ENCODE data around the gene RBSN. TPM values are rescaled to one million over a fixed set of nuclear protein-coding genes. Genes with fewer than 3 reads are reported as not detected.

Gene RBSN
- total RNA-seq, 3 donors from 2014 or later, result 28.6 to 30.5 (median 29.6) TPM

DNA sequence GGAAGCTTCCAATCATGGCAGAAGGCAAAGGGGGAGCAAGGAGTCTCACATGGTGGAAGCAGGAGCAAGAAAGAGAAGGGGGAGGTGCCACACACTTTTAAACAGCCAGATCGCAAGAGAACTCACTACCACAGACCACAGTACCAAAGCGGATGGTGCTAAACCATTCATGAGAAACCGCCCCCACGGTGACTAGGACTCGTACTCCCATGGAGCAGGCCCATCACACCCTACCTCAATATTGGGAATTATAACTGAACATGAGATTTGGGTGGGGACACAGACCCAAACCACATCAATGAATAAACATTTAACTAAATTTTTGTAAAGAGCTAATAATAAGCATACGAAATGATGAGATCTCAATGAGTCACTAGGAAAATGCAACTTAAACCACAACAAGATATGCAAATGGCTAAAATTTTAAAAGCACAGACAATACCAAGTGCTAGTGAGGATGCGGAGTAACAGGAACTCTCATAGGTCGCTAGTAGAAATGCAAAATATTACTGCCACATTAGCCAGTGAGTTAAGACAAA lies 43.9 kb downstream of the RBSN start:
- Histone ChIP-seq H3K36me3 (no peaks in the 10 kb centered on the region), H3K9me3 (no peaks in the 10 kb centered on the region), H3K4me3 (no peak overlapping the region), H3K4me1 (no peaks in the 10 kb centered on the region), H3K27ac (no peak overlapping the region), H3K27me3 (no peaks in the 10 kb centered on the region)
- TF ChIP-seq POLR2A (IDR thresholded peaks at IDR 0.05) (no peak), CTCF (IDR thresholded peaks at IDR 0.05) (no peak), POLR2AphosphoS5 (IDR thresholded peaks at IDR 0.05) (no peak)
- no peak for DNase-seq (ENCODE audit: low spot score in 2 of 2)
- intact Hi-C loops (cut with DNase I; ENCODE audit: low total_unique reads), result no loop called here

DNA sequence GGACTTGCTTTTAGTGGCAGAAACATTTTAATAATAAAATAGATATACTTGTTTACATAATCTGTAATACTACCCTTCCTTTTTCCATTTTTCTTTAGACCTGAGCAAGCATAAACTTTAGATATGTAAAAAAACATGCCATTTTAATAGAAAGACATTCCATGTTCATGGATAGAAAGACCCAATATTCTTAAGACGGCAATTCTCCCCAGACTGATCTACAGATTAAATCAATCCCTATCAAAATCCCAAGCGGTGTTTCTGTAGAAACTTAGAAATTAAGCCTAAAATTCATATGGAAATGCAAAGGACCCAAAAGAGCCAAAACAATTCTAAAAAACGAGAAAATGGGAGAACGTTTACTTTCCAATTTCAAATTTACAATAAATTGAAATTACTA lies 45.4 kb downstream of the RBSN start:
- Histone ChIP-seq H3K4me3 (no peak overlapping the region), H3K27ac (no peak overlapping the region), H3K9me3 (no peaks in the 10 kb centered on the region), H3K4me1 (no peaks in the 10 kb centered on the region), H3K27me3 (no peaks in the 10 kb centered on the region), H3K36me3 (no peaks in the 10 kb centered on the region)
- no peak for DNase-seq (ENCODE audit: low spot score in 2 of 2)
- TF ChIP-seq CTCF (IDR thresholded peaks at IDR 0.05) (no peak), POLR2AphosphoS5 (IDR thresholded peaks at IDR 0.05) (no peak), POLR2A (IDR thresholded peaks at IDR 0.05) (no peak)
- intact Hi-C loops (cut with DNase I; ENCODE audit: low total_unique reads), result no loop called here

DNA sequence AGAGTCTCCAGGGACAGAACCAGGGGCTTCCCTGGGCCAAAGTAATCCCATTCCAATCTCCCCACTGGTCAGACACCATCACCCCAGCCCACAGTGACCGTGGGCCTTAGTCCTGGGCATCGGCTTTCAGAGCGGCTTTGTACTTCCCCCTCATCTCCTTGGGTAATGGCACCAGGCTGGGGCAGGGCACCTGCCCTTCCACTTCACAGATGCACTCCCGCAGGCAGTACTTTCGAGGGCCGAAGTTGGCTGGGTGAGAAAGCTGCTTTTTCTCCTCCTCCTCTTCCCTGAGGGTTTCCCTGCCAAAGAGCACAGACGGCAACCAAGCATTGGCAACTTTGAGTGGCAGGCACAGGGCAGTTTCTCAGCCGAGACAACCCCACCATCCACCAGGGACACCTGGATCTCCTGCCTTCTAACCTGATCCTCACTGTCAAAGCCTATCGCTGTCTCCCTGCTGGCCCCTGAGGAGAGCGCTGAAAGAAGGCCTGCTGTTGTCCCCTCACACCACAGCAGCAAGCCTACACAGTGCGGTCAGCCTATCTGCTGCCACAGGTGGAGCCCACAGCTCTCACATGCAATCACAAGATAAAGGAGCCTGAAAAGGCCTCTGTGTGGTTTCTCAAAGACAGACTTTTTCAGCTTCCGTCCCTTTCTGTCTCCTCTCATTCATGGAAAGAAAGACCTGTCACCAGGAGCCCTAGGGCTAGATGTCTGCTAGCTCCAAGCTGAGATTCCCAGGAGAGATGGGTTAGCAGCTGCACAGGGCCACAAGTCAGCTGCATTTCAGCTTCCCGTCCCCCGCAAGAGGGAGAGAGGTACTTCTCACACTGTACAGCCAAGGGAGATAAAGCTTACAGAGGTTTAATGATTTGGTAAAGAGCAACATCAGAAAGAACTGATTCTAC lies 46.4 kb downstream of the RBSN start:
- Histone ChIP-seq H3K27ac (no peak overlapping the region), H3K27me3 (no peaks in the 10 kb centered on the region), H3K4me1 (no peaks in the 10 kb centered on the region), H3K9me3 (no peaks in the 10 kb centered on the region), H3K4me3 (no peak overlapping the region), H3K36me3 (no peaks in the 10 kb centered on the region)
- TF ChIP-seq POLR2AphosphoS5 (IDR thresholded peaks at IDR 0.05), result no peak
- DNase-seq (ENCODE audit: low spot score in 2 of 2), result no peak
- intact Hi-C loops (cut with DNase I; ENCODE audit: low total_unique reads), result no loop called here

DNA sequence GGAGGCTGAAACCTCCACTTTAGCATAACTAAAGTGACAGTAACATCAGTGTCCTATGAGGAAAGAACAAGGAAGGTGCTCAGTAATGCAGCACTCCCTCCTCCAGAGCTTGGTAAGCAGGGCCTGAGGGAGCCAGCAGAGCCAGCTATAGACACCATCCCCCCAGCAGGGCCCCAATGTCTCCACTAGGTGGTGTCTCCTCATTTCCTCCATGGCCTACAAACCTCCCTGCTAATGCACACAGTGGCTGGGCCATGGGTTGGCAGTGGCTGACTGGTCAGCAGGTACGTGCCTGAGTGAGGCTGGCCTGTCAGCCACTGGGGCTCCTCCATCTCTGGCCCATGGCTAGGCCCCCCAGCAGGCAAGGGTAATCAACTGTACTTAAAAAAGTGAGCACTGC lies 47.4 kb downstream of the RBSN start:
- intact Hi-C loops (cut with DNase I; ENCODE audit: low total_unique reads), result no loop called here
- TF ChIP-seq CTCF (IDR thresholded peaks at IDR 0.05), result peak in 1 of 3 donors; percentile 48
- no peak for TF ChIP-seq POLR2AphosphoS5 (IDR thresholded peaks at IDR 0.05)
- no peak for TF ChIP-seq POLR2A (IDR thresholded peaks at IDR 0.05)
- no peaks in the 10 kb centered on the region for H3K36me3 ChIP-seq

GRCh38 chr3:15050405-15051092 lies 48.4 kb downstream of the RBSN start:
- Histone ChIP-seq H3K9me3 (no peaks in the 10 kb centered on the region), H3K27ac (no peak overlapping the region), H3K27me3 (no peaks in the 10 kb centered on the region), H3K4me3 (no peak overlapping the region), H3K36me3 (no peaks in the 10 kb centered on the region), H3K4me1 (no peaks in the 10 kb centered on the region)
- no peak for DNase-seq (ENCODE audit: low spot score in 2 of 2)
- intact Hi-C loops (cut with DNase I; ENCODE audit: low total_unique reads), result no loop called here
- no peak for TF ChIP-seq POLR2A (IDR thresholded peaks at IDR 0.05)
- TF ChIP-seq CTCF (IDR thresholded peaks at IDR 0.05), result no peak
- TF ChIP-seq POLR2AphosphoS5 (IDR thresholded peaks at IDR 0.05), result no peak

More for the DNA sequence above, 47.4 kb downstream of the RBSN start:
- Histone ChIP-seq H3K27ac (no peak overlapping the region), H3K4me1 (no peaks in the 10 kb centered on the region), H3K9me3 (no peaks in the 10 kb centered on the region), H3K27me3 (no peaks in the 10 kb centered on the region), H3K4me3 (no peak overlapping the region)
- no peak for DNase-seq (ENCODE audit: low spot score in 2 of 2)

Measured in breast epithelium (tissue), 4 donors.